K562 (cell line): ENCODE measurements around the gene RBM5. TPM values are rescaled to one million over a fixed set of nuclear protein-coding genes. Genes with fewer than 3 reads are reported as not detected.

Experiments used
- ETV1 ChIP-seq: fragments of 450-650 bp; conservative IDR thresholded peaks from 2 replicates; pipeline ENCODE4 v1.6.1; 2016; ENCODE audit warnings: missing genetic modification characterization, control low read depth, low read depth, missing compliant biosample characterization
- FOXJ2 ChIP-seq: fragments of 200-800 bp; sonication (Bioruptor generic); IDR thresholded peaks from 2 replicates; pipeline ENCODE4 v1.6.1; 2016; ENCODE audit warnings: missing genetic modification characterization, missing compliant biosample characterization
- MAFF ChIP-seq: IDR thresholded peaks from 2 replicates; pipeline ENCODE4 v1.6.1; 2012; ENCODE audit warnings: low read length, improper control_type of control experiment
- MAZ ChIP-seq, 2 experiments: fragments of 450-650 bp in 1 of 2; sonication (generic) in 1 of 2; formaldehyde crosslinking; IDR thresholded peaks in 1 of 2; conservative IDR thresholded peaks in 1 of 2; 2 replicates each; pipeline versions ENCODE4 v1.4.0 to v1.5.0; 2020; ENCODE audit warnings: mild to moderate bottlenecking in 1 of 2, missing genetic modification reagents in 1 of 2
- MIER1 ChIP-seq: fragments of 450-650 bp; IDR thresholded peaks from 2 replicates; pipeline ENCODE4 v1.6.1; 2016; ENCODE audit warnings: antibody characterized with exemption, mild to moderate bottlenecking, low read depth
- PHTF2 ChIP-seq: fragments of 250-450 bp; sonication (Bioruptor Pico); IDR thresholded peaks from 2 replicates; pipeline ENCODE4 v1.5.0; 2021; ENCODE audit warnings: mild to moderate bottlenecking
- RAD21 ChIP-seq, 2 experiments: fragments of 250-450 bp in 1 of 2; fragments of 450-650 bp in 1 of 2; sonication (Bioruptor Pico) in 1 of 2; formaldehyde crosslinking in 1 of 2; IDR thresholded peaks in 1 of 2; conservative IDR thresholded peaks in 1 of 2; 2 replicates each; pipeline versions ENCODE4 v1.4.0 to v1.8.0; 2020 to 2022; ENCODE audit warnings: mild to moderate bottlenecking in 2 of 2, moderate library complexity in 1 of 2
- SREBF1 ChIP-seq: fragments of 150-350 bp; IDR thresholded peaks from 2 replicates; pipeline ENCODE4 v1.6.1; 2014; ENCODE audit warnings: antibody characterized with exemption, low read depth, low read length, borderline replicate concordance
- ZKSCAN1 ChIP-seq: fragments of 150-350 bp; IDR thresholded peaks from 2 replicates; pipeline ENCODE4 v1.6.1; 2016; ENCODE audit warnings: low read depth, low read length
- ZNF12 ChIP-seq: sonication (generic); formaldehyde crosslinking; IDR thresholded peaks from 2 replicates; pipeline ENCODE4 v1.4.0; 2020; ENCODE audit warnings: mild to moderate bottlenecking, missing genetic modification reagents
- ZNF124 ChIP-seq: sonication (generic); formaldehyde crosslinking; IDR thresholded peaks from 2 replicates; pipeline ENCODE4 v1.8.1; 2022; ENCODE audit warnings: missing genetic modification reagents
- ZNF76 ChIP-seq: fragments of 250-450 bp; sonication (Bioruptor Pico); IDR thresholded peaks from 2 replicates; pipeline ENCODE4 v1.4.0; 2020; ENCODE audit warnings: mild to moderate bottlenecking, moderate library complexity, borderline replicate concordance
- polyA plus RNA-seq, 8 experiments: library from polyadenylated mRNA; depleted of rRNA in 4 of 8; stranded (reverse) in 5 of 8; unstranded in 3 of 8; fragments of >200 nt; fragmentation: Nextera tagmentation in 2 of 8; fragmentation: Illumina TruSeq in 1 of 8; extraction: Ambion mirVana in 2 of 8; extraction: Trizol in 1 of 8; gene quantifications; 2 replicates each; pipeline versions ENCODE4 v1.2.1 to v1.2.3, GENCODE V29; 2011 to 2014; ENCODE audit warnings: inconsistent platforms in 1 of 8, missing spikeins in 1 of 8
- total RNA-seq, 7 experiments: library from RNA; depleted of rRNA in 6 of 7; stranded (reverse); fragments of >200 nt in 6 of 7; fragmentation: Illumina TruSeq in 2 of 7; extraction: Trizol in 2 of 7; gene quantifications; 2 replicates each; pipeline versions ENCODE4 v1.2.1 to v1.2.3, GENCODE V29; 2011 to 2021; ENCODE audit warnings: low replicate concordance in 1 of 7
- TF ChIP-seq, protein P1 (sequence below): fragments of 200-800 bp; sonication (Bioruptor generic); IDR thresholded peaks from 2 replicates; pipeline ENCODE4 v1.6.1; 2016; ENCODE audit warnings: missing genetic modification characterization, missing compliant biosample characterization
- TF ChIP-seq, protein P2 (sequence below): fragments of 450-650 bp; formaldehyde crosslinking; IDR thresholded peaks from 2 replicates; pipeline ENCODE4 v1.4.0; 2020; ENCODE audit warnings: mild to moderate bottlenecking, moderate library complexity
- TF ChIP-seq, protein P3 (sequence below): fragments of 250-450 bp; sonication (Bioruptor Pico); IDR thresholded peaks from 2 replicates; pipeline ENCODE4 v1.4.0; 2020
- TF ChIP-seq, protein P4 (sequence below): fragments of 450-650 bp; IDR thresholded peaks from 2 replicates; pipeline ENCODE4 v1.6.1; 2016; ENCODE audit warnings: antibody characterized with exemption

RBM5 gene
- total and polyA plus RNA-seq, 9 of the 15 experiments (the other 6 are each of a cell fraction or from before 2014, with no cell fraction given): 24.5 to 153 (median 81.6) TPM

DNA sequence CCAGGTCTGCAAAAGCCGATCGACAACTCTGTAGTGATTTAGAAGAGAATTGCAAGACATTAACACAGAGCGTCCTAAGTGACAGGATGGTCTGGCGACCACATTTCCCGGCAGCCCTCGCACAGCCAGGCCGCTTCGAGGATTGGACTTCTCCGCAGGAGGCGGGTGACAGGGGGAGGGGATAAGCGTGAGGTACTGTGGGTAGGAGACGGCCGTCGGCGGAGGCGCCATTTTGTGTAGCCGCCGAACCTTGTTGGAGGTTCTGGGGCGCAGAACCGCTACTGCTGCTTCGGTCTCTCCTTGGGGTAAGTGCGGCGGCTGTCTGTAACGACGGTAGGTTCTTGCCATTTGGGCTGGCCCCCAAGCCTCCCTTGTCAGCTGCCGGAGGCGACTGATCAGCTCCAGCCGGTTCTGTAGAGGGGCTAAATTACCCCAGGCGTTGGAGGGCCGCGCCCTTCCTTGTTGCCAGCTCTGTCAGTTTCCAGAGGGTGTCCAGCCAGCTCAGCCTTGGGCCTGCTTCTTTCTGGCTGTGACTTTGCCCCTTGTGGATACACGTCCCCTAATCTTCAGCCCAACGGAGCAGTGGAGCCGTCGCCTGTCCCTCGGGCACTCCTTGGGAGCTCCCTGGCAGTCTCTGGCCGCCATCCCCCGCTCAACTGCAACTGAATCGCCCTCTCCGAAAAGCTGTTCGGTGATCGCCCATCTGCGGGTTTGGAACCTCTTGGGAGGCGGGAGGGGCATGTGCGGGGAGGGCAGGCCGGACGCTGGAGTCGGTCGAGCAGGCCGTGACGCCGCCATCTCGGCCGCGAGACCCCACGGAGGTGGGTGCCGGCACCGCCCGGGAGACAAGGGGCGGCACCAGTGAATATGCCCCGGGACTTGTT is at the start of gene RBM5 (continued):
- TF ChIP-seq, protein P1, sequence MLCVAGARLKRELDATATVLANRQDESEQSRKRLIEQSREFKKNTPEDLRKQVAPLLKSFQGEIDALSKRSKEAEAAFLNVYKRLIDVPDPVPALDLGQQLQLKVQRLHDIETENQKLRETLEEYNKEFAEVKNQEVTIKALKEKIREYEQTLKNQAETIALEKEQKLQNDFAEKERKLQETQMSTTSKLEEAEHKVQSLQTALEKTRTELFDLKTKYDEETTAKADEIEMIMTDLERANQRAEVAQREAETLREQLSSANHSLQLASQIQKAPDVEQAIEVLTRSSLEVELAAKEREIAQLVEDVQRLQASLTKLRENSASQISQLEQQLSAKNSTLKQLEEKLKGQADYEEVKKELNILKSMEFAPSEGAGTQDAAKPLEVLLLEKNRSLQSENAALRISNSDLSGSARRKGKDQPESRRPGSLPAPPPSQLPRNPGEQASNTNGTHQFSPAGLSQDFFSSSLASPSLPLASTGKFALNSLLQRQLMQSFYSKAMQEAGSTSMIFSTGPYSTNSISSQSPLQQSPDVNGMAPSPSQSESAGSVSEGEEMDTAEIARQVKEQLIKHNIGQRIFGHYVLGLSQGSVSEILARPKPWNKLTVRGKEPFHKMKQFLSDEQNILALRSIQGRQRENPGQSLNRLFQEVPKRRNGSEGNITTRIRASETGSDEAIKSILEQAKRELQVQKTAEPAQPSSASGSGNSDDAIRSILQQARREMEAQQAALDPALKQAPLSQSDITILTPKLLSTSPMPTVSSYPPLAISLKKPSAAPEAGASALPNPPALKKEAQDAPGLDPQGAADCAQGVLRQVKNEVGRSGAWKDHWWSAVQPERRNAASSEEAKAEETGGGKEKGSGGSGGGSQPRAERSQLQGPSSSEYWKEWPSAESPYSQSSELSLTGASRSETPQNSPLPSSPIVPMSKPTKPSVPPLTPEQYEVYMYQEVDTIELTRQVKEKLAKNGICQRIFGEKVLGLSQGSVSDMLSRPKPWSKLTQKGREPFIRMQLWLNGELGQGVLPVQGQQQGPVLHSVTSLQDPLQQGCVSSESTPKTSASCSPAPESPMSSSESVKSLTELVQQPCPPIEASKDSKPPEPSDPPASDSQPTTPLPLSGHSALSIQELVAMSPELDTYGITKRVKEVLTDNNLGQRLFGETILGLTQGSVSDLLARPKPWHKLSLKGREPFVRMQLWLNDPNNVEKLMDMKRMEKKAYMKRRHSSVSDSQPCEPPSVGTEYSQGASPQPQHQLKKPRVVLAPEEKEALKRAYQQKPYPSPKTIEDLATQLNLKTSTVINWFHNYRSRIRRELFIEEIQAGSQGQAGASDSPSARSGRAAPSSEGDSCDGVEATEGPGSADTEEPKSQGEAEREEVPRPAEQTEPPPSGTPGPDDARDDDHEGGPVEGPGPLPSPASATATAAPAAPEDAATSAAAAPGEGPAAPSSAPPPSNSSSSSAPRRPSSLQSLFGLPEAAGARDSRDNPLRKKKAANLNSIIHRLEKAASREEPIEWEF (CRISPR knock-in tag): no peak
- TF ChIP-seq MAZ (CRISPR knock-in tag; conservative IDR thresholded peaks at IDR 0.05 in 1 of 2, IDR thresholded peaks at IDR 0.05 in 1 of 2) (no peak), FOXJ2 (no peak), MIER1 (no peak), MAFF (no peak), ETV1 (no peak), ZKSCAN1 (no peak), ZNF12 (CRISPR knock-in tag) (no peak), PHTF2 (CRISPR knock-in tag) (no peak), ZNF124 (CRISPR knock-in tag) (no peak), RAD21 (CRISPR knock-in tag; conservative IDR thresholded peaks at IDR 0.05 in 1 of 2, IDR thresholded peaks at IDR 0.05 in 1 of 2) (no peak), ZNF76 (no peak), SREBF1 (no peak)
- TF ChIP-seq, protein P2, sequence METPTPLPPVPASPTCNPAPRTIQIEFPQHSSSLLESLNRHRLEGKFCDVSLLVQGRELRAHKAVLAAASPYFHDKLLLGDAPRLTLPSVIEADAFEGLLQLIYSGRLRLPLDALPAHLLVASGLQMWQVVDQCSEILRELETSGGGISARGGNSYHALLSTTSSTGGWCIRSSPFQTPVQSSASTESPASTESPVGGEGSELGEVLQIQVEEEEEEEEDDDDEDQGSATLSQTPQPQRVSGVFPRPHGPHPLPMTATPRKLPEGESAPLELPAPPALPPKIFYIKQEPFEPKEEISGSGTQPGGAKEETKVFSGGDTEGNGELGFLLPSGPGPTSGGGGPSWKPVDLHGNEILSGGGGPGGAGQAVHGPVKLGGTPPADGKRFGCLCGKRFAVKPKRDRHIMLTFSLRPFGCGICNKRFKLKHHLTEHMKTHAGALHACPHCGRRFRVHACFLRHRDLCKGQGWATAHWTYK (CRISPR knock-in tag): no peak
- TF ChIP-seq, protein P3, sequence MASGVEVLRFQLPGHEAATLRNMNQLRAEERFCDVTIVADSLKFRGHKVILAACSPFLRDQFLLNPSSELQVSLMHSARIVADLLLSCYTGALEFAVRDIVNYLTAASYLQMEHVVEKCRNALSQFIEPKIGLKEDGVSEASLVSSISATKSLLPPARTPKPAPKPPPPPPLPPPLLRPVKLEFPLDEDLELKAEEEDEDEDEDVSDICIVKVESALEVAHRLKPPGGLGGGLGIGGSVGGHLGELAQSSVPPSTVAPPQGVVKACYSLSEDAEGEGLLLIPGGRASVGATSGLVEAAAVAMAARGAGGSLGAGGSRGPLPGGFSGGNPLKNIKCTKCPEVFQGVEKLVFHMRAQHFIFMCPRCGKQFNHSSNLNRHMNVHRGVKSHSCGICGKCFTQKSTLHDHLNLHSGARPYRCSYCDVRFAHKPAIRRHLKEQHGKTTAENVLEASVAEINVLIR: no peak
- TF ChIP-seq, protein P4, sequence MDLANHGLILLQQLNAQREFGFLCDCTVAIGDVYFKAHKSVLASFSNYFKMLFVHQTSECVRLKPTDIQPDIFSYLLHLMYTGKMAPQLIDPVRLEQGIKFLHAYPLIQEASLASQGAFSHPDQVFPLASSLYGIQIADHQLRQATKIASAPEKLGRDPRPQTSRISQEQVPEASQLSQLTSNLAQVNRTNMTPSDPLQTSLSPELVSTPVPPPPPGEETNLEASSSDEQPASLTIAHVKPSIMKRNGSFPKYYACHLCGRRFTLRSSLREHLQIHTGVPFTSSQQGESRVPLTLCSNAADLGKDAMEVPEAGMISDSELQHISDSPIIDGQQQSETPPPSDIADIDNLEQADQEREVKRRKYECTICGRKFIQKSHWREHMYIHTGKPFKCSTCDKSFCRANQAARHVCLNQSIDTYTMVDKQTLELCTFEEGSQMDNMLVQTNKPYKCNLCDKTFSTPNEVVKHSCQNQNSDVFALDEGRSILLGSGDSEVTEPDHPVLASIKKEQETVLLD: no peak
